Measurements from ENCODE around the gene SLC22A2.
"Not testable (repeated sequence)": the region's sequence is repeated elsewhere in the genome, so short reads cannot be mapped to it uniquely, and the experiment has no call there.

Gene SLC22A2

DNA sequence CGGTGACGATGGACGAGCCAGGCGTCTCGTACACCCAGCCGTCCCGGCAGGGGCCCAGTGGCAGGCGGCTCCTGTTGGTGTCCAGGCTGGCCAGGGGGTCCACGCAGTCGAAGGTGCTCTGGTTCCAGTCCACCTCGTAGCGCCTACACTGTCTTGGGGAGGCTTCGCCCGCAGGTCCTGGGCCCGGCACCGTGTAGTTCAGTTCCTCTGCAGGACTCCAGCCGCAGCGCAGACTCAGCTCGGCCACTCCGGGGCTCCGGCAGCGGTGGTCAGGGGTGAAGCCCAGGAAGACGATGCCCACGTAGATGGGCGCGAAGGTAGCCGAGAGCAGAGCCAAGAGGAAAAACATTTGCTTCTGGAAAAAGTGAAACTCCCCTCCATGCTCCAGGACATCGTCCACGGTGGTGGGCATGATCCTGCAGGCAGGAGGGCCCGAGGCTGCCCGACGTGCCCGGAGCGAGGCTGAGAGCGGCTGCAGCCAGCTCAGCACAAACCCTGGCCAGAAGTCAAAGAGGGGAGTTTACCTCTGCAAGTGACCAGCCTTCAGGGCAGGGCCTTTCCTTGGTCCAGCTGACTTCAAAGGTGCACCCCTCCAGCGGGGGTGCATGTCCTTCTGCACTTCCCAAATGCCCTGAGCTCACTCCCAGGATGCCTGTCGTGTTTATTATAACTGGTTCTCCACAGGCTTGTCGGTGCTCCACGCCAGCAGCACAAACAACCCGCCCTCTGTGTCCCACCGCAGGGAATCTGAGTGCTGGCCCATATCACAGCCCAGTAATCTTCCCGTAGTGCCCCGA is at the start of gene SLC22A2:
Gene SLC22A2, minus strand, starts transcription at position 476 of the 797 bp plus-strand sequence. Its CDS starts 64 bp downstream, at position 412.
- Histone ChIP-seq H3K9ac (ENCODE audit: low read depth, low read length, poor library complexity, severe bottlenecking) (no peak within 1 kb of the TSS), H3F3A (ENCODE audit: low read depth) (no peaks in the 10 kb centered on the region), H3K4me1 (ENCODE audit: insufficient read depth, low read length, poor library complexity, severe bottlenecking) (no peaks in the 10 kb centered on the region), H3K27me3 (ENCODE audit: insufficient read depth, low read length, poor library complexity, severe bottlenecking) (no peaks in the 10 kb centered on the region), H4K20me1 (ENCODE audit: insufficient read depth, low read length, poor library complexity, severe bottlenecking) (no peaks in the 10 kb centered on the region), H3K9me3 (ENCODE audit: insufficient read depth, low read depth, low read length) (no peaks in the 10 kb centered on the region; the same call in 1 of the 2 replicates), H2AFZ (ENCODE audit: low read length) (no peak within 1 kb of the TSS), H3K79me2 (ENCODE audit: insufficient read depth, low read length) (no peaks in the 10 kb centered on the region), H3K9me2 (replicated peaks; ENCODE audit: low read depth, low read length) (no peaks in the 10 kb centered on the region), H3K36me3 (ENCODE audit: insufficient read depth, low read length) (no peaks in the 10 kb centered on the region), H3K4me2 (ENCODE audit: low read depth, low read length, poor library complexity, severe bottlenecking) (no peak within 1 kb of the TSS), H3K4me3 (ENCODE audit: low read length, poor library complexity, severe bottlenecking) (no peak within 1 kb of the TSS)
- no peak for TF ChIP-seq EZH2phosphoT487 (IDR thresholded peaks at IDR 0.05; ENCODE audit: borderline replicate concordance)
- TF ChIP-seq, protein P1, sequence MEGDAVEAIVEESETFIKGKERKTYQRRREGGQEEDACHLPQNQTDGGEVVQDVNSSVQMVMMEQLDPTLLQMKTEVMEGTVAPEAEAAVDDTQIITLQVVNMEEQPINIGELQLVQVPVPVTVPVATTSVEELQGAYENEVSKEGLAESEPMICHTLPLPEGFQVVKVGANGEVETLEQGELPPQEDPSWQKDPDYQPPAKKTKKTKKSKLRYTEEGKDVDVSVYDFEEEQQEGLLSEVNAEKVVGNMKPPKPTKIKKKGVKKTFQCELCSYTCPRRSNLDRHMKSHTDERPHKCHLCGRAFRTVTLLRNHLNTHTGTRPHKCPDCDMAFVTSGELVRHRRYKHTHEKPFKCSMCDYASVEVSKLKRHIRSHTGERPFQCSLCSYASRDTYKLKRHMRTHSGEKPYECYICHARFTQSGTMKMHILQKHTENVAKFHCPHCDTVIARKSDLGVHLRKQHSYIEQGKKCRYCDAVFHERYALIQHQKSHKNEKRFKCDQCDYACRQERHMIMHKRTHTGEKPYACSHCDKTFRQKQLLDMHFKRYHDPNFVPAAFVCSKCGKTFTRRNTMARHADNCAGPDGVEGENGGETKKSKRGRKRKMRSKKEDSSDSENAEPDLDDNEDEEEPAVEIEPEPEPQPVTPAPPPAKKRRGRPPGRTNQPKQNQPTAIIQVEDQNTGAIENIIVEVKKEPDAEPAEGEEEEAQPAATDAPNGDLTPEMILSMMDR (conservative IDR thresholded peaks at IDR 0.05; ENCODE audit: low read length), result no peak

DNA sequence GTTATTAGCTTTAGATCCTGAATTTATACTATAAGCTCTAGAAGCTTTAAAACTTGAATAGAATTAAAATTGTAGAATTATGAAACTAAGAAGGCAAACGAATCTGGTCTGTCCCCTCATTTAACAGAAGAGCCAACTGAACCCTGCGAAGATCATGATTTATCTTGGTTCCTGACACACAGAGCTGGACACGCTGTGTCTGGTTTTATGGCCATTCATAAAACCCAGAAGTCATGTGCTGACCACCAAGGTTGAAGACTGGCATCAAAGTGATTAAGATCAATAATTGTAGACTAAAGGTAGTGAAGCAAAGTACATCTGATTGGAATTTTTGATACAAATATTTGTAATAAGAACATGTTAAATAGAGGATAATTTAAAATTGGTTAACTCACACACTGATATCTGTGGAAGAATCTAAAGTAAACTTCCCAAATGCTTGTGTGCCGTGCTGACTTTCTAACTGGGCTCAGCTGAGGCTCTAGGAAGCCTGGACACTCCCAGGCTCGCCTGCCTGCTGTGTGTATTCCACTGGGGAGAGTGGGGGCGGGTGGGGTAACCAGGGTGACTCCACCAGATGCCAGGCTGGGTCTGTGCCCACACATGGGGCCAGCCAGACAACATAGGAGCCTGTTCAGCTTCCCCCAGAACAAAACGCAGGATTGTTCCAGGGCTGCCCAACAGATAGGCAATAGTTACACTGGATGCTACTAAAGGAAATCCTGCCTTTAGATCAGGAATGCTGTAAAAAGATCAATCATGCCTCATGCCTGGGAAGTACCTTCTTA is 47.5 kb upstream of the SLC22A2 start:
- 0 out of 2 replicates have a peak, but pooled peaks cover 2% of the 10 kb centered on the region for H3K9me3 ChIP-seq (ENCODE audit: insufficient read depth, low read depth, low read length)
- H3K36me3 ChIP-seq (ENCODE audit: insufficient read depth, low read length), result no peaks in the 10 kb centered on the region
- H4K20me1 ChIP-seq (ENCODE audit: insufficient read depth, low read length, poor library complexity, severe bottlenecking), result no peaks in the 10 kb centered on the region
- no peak overlapping the region for H3K9ac ChIP-seq (ENCODE audit: low read depth, low read length, poor library complexity, severe bottlenecking)
- H3K4me2 ChIP-seq (ENCODE audit: low read depth, low read length, poor library complexity, severe bottlenecking), result no peak overlapping the region
- H3F3A ChIP-seq (ENCODE audit: low read depth), result no peaks in the 10 kb centered on the region
- no peaks in the 10 kb centered on the region for H3K4me1 ChIP-seq (ENCODE audit: insufficient read depth, low read length, poor library complexity, severe bottlenecking)
- H3K79me2 ChIP-seq (ENCODE audit: insufficient read depth, low read length), result no peaks in the 10 kb centered on the region
- H3K27me3 ChIP-seq (ENCODE audit: insufficient read depth, low read length, poor library complexity, severe bottlenecking), result no peaks in the 10 kb centered on the region
- no peak for TF ChIP-seq EZH2phosphoT487 (IDR thresholded peaks at IDR 0.05; ENCODE audit: borderline replicate concordance)
- TF ChIP-seq, protein P1 (conservative IDR thresholded peaks at IDR 0.05; ENCODE audit: low read length), result no peak
- no peak overlapping the region for H3K4me3 ChIP-seq (ENCODE audit: low read length, poor library complexity, severe bottlenecking)
- H3K9me2 ChIP-seq (replicated peaks; ENCODE audit: low read depth, low read length), result no peaks in the 10 kb centered on the region
- H2AFZ ChIP-seq (ENCODE audit: low read length), result no peak overlapping the region

DNA sequence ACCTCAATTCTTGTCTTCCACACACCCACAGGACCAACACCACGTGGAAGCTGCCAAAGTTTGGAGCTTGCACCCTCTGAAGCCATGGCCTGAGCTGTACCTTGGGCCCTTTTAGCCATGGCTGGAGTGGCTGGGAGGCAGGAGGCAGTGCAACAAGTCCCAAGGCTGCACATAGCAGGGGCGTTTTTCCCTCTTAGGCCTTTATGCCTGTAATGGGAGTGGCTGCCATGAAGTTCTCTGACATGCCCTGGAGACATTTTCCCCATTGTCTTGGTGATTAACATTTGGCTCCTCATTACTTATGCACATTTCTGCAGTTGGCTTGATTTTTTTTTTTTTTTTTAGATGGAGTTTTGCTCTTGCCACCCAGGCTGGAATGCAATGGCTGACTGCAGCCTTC is 45.2 kb upstream of the SLC22A2 start:
- Histone ChIP-seq H3K9me3 (ENCODE audit: insufficient read depth, low read depth, low read length) (no peaks in the 10 kb centered on the region), H3K4me3 (ENCODE audit: low read length, poor library complexity, severe bottlenecking) (no peak overlapping the region), H4K20me1 (ENCODE audit: insufficient read depth, low read length, poor library complexity, severe bottlenecking) (no peaks in the 10 kb centered on the region), H3K9ac (ENCODE audit: low read depth, low read length, poor library complexity, severe bottlenecking) (no peak overlapping the region), H3K4me1 (ENCODE audit: insufficient read depth, low read length, poor library complexity, severe bottlenecking) (no peaks in the 10 kb centered on the region), H3F3A (ENCODE audit: low read depth) (no peaks in the 10 kb centered on the region), H3K36me3 (ENCODE audit: insufficient read depth, low read length) (no peaks in the 10 kb centered on the region), H3K79me2 (ENCODE audit: insufficient read depth, low read length) (no peaks in the 10 kb centered on the region), H2AFZ (ENCODE audit: low read length) (no peak overlapping the region), H3K9me2 (replicated peaks; ENCODE audit: low read depth, low read length) (no peaks in the 10 kb centered on the region), H3K4me2 (ENCODE audit: low read depth, low read length, poor library complexity, severe bottlenecking) (no peak overlapping the region), H3K27me3 (ENCODE audit: insufficient read depth, low read length, poor library complexity, severe bottlenecking) (no peaks in the 10 kb centered on the region)
- TF ChIP-seq, protein P1 (conservative IDR thresholded peaks at IDR 0.05; ENCODE audit: low read length), result no peak
- TF ChIP-seq EZH2phosphoT487 (IDR thresholded peaks at IDR 0.05; ENCODE audit: borderline replicate concordance), result no peak

DNA sequence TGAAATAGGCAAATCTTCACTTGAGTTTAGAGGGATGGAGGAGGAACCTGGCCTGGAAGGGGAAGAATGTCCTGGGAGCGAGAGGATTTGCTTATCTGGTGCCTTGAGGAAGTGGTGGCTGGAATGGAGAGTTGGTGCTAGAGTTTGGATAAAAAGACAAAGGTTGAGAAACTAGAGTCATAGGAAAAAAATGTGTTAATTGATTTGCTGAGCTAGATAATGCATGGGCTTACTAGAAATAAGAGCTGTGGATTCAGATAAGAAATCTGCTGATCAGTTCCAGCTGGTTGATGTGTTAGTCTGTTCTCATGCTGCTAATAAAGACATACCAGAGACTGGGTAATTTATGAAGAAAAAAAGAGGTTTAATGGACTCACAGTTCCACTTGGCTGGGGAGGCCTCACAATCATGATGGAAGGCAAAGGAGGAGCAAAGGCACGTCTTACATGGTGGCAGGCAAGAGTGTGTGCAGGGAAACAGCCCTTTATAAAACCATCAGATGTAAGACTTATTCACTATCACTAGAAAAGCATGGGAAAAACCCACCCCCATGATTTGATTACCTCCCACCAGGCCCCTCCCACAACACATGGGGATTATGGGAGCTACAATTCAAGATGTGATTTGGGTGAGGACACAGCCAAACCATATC is 43.9 kb upstream of the SLC22A2 start:
- H3K4me2 ChIP-seq (ENCODE audit: low read depth, low read length, poor library complexity, severe bottlenecking); H3K9ac ChIP-seq (ENCODE audit: low read depth, low read length, poor library complexity, severe bottlenecking); H3K4me1 ChIP-seq (ENCODE audit: insufficient read depth, low read length, poor library complexity, severe bottlenecking); H3K27me3 ChIP-seq (ENCODE audit: insufficient read depth, low read length, poor library complexity, severe bottlenecking); H3K79me2 ChIP-seq (ENCODE audit: insufficient read depth, low read length); H4K20me1 ChIP-seq (ENCODE audit: insufficient read depth, low read length, poor library complexity, severe bottlenecking); H3K9me2 ChIP-seq (replicated peaks; ENCODE audit: low read depth, low read length); H2AFZ ChIP-seq (ENCODE audit: low read length); H3K9me3 ChIP-seq (ENCODE audit: insufficient read depth, low read depth, low read length); H3F3A ChIP-seq (ENCODE audit: low read depth); H3K36me3 ChIP-seq (ENCODE audit: insufficient read depth, low read length); H3K4me3 ChIP-seq (ENCODE audit: low read length, poor library complexity, severe bottlenecking): not testable (repeated sequence)

Measured in Loucy (cell line).